Measurements from ENCODE around the gene DYNLT2. TPM values are rescaled to one million over a fixed set of nuclear protein-coding genes. Genes with fewer than 3 reads are reported as not detected.
A peak's percentile ranks its signal among the peaks of the same experiment; 100 is the strongest.

DYNLT2 gene
- total and polyA plus RNA-seq, 2 of the 13 experiments (the other 11 are each of a cell fraction or from before 2014, with no cell fraction given): 2.1 to 4.3 TPM

GRCh38 chr6:169799474-169799926 is 48.1 kb upstream of the DYNLT2 start (continued):
- no peak for TF ChIP-seq GMEB2 (CRISPR knock-in tag; IDR thresholded peaks at IDR 0.05; ENCODE audit: low read depth)
- TF ChIP-seq KAT8 (CRISPR knock-in tag; IDR thresholded peaks at IDR 0.05): peak; percentile 75
- TF ChIP-seq ZNF713 (CRISPR knock-in tag; IDR thresholded peaks at IDR 0.05): no peak
- no peak for TF ChIP-seq ZNF383 (CRISPR knock-in tag; IDR thresholded peaks at IDR 0.05; ENCODE audit: borderline replicate concordance)
- peak; percentile 42; the same call in 1 of the 2 replicates for TF ChIP-seq ZNF768 (CRISPR knock-in tag; IDR thresholded peaks at IDR 0.05)
- TF ChIP-seq JDP2 (CRISPR knock-in tag; IDR thresholded peaks at IDR 0.05; ENCODE audit: borderline replicate concordance): no peak
- 0 out of 2 replicates have a peak, but pooled peaks have one; percentile 17 for TF ChIP-seq HBP1 (CRISPR knock-in tag; IDR thresholded peaks at IDR 0.05; ENCODE audit: low read depth)
- peak; percentile 33; the same call in 1 of the 2 replicates for TF ChIP-seq GATAD1 (CRISPR knock-in tag; IDR thresholded peaks at IDR 0.05)
- no peak for TF ChIP-seq ARNT2 (CRISPR knock-in tag; IDR thresholded peaks at IDR 0.05; ENCODE audit: low read depth)
- TF ChIP-seq PITX1 (CRISPR knock-in tag; IDR thresholded peaks at IDR 0.05): peak; percentile 84
- TF ChIP-seq NCOA5 (CRISPR knock-in tag; IDR thresholded peaks at IDR 0.05): no peak
- no peak for TF ChIP-seq CCAR2 (optimal IDR thresholded peaks at IDR 0.05; ENCODE audit: low read depth, low read length)
- TF ChIP-seq ZNF580 (CRISPR knock-in tag; IDR thresholded peaks at IDR 0.05; ENCODE audit: borderline replicate concordance, low read depth): no peak
- TF ChIP-seq RELA (CRISPR knock-in tag; IDR thresholded peaks at IDR 0.05): no peak
- no peak for TF ChIP-seq SETDB1 (CRISPR knock-in tag; IDR thresholded peaks at IDR 0.05; ENCODE audit: borderline replicate concordance)
- TF ChIP-seq GMEB1 (CRISPR knock-in tag; IDR thresholded peaks at IDR 0.05; ENCODE audit: borderline replicate concordance): peak; percentile 48; the same call in 1 of the 2 replicates
- TF ChIP-seq CTCF (CRISPR knock-in tag; IDR thresholded peaks at IDR 0.05): peak; percentile 55
- peak; percentile 35; the same call in 1 of the 2 replicates for TF ChIP-seq ZSCAN21 (CRISPR knock-in tag; IDR thresholded peaks at IDR 0.05; ENCODE audit: borderline replicate concordance)
- peak; percentile 68 for TF ChIP-seq XRCC5 (optimal IDR thresholded peaks at IDR 0.05; ENCODE audit: low read length)
- no peak for TF ChIP-seq ZNF337 (CRISPR knock-in tag; IDR thresholded peaks at IDR 0.05; ENCODE audit: borderline replicate concordance, low read depth)

Measured in HepG2 (cell line).